SK-N-SH (cell line): Measurements from ENCODE around the gene MYL5. TPM values are rescaled to one million over a fixed set of nuclear protein-coding genes. Genes with fewer than 3 reads are reported as not detected.
A peak's percentile ranks its signal among the peaks of the same experiment; 100 is the strongest.

Experiments used
- CTCF ChIA-PET: fragments of 300-600, 350-600 bp; formaldehyde crosslinking; extraction: SDS; loops from one replicate; lab custom pipeline; 2021; lab: Yijun Ruan, JAX
- POLR2A ChIA-PET: fragments of 350-600 bp; sonication (Branson Sonifier 250); formaldehyde crosslinking; extraction: SDS; loops from one replicate; lab custom pipeline; 2020; ENCODE audit warnings: antibody characterized with exemption, inconsistent platforms; lab: Yijun Ruan, JAX
- DNase-seq: peaks from one replicate; pipeline ENCODE4 v3.0.0; 2012
- H2AFZ ChIP-seq: fragments of 200-600 bp; sonication (generic); 2 replicates; pipeline ENCODE4 v1.8.1; 2016; ENCODE audit warnings: antibody characterized with exemption, mild to moderate bottlenecking, low read depth
- H3F3A ChIP-seq: fragments of 200-600 bp; sonication (generic); replicated peaks from 2 replicates; pipeline ENCODE3; 2016; ENCODE audit warnings: antibody characterized with exemption, mild to moderate bottlenecking; ENCODE audit not compliant: insufficient read depth
- H3K27ac ChIP-seq, 2 experiments: fragments of 200-500 bp in 1 of 2; fragments of 200-600 bp in 1 of 2; sonication (Bioruptor generic) in 1 of 2; sonication (generic), shearing (Covaris generic) in 1 of 2; 2 replicates each; pipeline versions ENCODE4 v1.5.1 to v1.6.1; 2014 to 2016; ENCODE audit warnings: low read depth in 2 of 2, inconsistent platforms in 1 of 2, low read length in 1 of 2, mild to moderate bottlenecking in 1 of 2, mixed read lengths in 1 of 2
- H3K27me3 ChIP-seq: fragments of 200-600 bp; sonication (generic), shearing (Covaris generic); 2 replicates; pipeline ENCODE4 v1.6.1; 2016; ENCODE audit warnings: mixed run types; ENCODE audit not compliant: insufficient read depth
- H3K36me3 ChIP-seq, 2 experiments: fragments of 200-500 bp in 1 of 2; fragments of 200-600 bp in 1 of 2; sonication (Bioruptor generic) in 1 of 2; sonication (generic) in 1 of 2; replicated peaks in 1 of 2; 2 replicates each; pipeline versions ENCODE3 to v1.5.1; 2014 to 2016; ENCODE audit warnings: low read length in 1 of 2, mild to moderate bottlenecking in 1 of 2; ENCODE audit not compliant: insufficient read depth in 2 of 2, control insufficient read depth in 1 of 2
- H3K4me1 ChIP-seq, 2 experiments: fragments of 200-500 bp in 1 of 2; fragments of 200-600 bp in 1 of 2; sonication (Bioruptor generic) in 1 of 2; sonication (generic), shearing (Covaris generic) in 1 of 2; 2 replicates each; pipeline versions ENCODE4 v1.5.1 to v1.6.1; 2014 to 2016; ENCODE audit warnings: low read depth in 1 of 2, low read length in 1 of 2, mixed run types in 1 of 2; ENCODE audit not compliant: insufficient read depth in 2 of 2, control insufficient read depth in 1 of 2
- H3K4me2 ChIP-seq: fragments of 200-600 bp; sonication (generic), shearing (Covaris generic); 2 replicates; pipeline ENCODE4 v1.6.1; 2017; ENCODE audit warnings: mixed run types
- H3K4me3 ChIP-seq, 2 experiments: fragments of 200-500 bp in 1 of 2; fragments of 200-600 bp in 1 of 2; sonication (Bioruptor generic) in 1 of 2; sonication (generic), shearing (Covaris generic) in 1 of 2; 2 replicates each; pipeline versions ENCODE4 v1.5.1 to v1.8.1; 2014 to 2016; ENCODE audit warnings: low read depth in 2 of 2, inconsistent platforms in 1 of 2, low read length in 1 of 2, mild to moderate bottlenecking in 1 of 2, mixed read lengths in 1 of 2, moderate library complexity in 1 of 2
- H3K79me2 ChIP-seq: fragments of 200-600 bp; sonication (generic); 2 replicates; pipeline ENCODE4 v1.8.1; 2017; ENCODE audit warnings: mild to moderate bottlenecking; ENCODE audit not compliant: insufficient read depth
- H3K9ac ChIP-seq: fragments of 200-600 bp; sonication (generic); 2 replicates; pipeline ENCODE4 v1.6.1; 2017; ENCODE audit warnings: mixed run types
- H3K9me2 ChIP-seq: fragments of 200-600 bp; sonication (generic); 2 replicates; pipeline ENCODE4 v1.6.1; 2017; ENCODE audit warnings: mixed run types
- H3K9me3 ChIP-seq: fragments of 200-600 bp; sonication (generic); 2 replicates; pipeline ENCODE4 v1.6.1; 2017; ENCODE audit warnings: mixed run types, mild to moderate bottlenecking, moderate library complexity
- H4K20me1 ChIP-seq: fragments of 200-600 bp; sonication (generic); 2 replicates; pipeline ENCODE4 v1.6.1; 2017; ENCODE audit warnings: mild to moderate bottlenecking, mixed run types; ENCODE audit not compliant: insufficient read depth
- CHD2 ChIP-seq: fragments of 150-350 bp; IDR thresholded peaks from 2 replicates; pipeline ENCODE4 v1.6.1; 2018; ENCODE audit warnings: low read length; ENCODE audit not compliant: partially characterized antibody
- MEF2A ChIP-seq: IDR thresholded peaks from 2 replicates; pipeline ENCODE4 v1.4.0; 2012; ENCODE audit warnings: low read depth, borderline replicate concordance
- POLR2AphosphoS5 ChIP-seq: IDR thresholded peaks from 2 replicates; pipeline ENCODE4 v1.6.1; 2012; ENCODE audit warnings: low read depth, low read length
- TCF12 ChIP-seq: IDR thresholded peaks from 2 replicates; pipeline ENCODE4 v1.4.0; 2012
- WGBS: methylation state at CpG from one replicate; pipeline ENCODE4 v1.1.6; 2017; ENCODE audit warnings: low lambda C conversion rate; 5-methylcytosine and 5-hydroxymethylcytosine counted together
- polyA plus RNA-seq, 3 experiments: library from polyadenylated mRNA; depleted of rRNA; stranded (reverse); fragments of >200 nt; gene quantifications; 2 replicates each; pipeline ENCODE4 v1.2.3, GENCODE V29; 2012
- TF ChIP-seq, protein P1 (sequence below): fragments of 150-350 bp; IDR thresholded peaks from 2 replicates; pipeline ENCODE4 v1.6.1; 2016; ENCODE audit warnings: mild to moderate bottlenecking, low read depth, low read length
- TF ChIP-seq, protein P2 (sequence below): IDR thresholded peaks from 2 replicates; pipeline ENCODE4 v1.4.0; 2012; ENCODE audit warnings: low read depth
- TF ChIP-seq, protein P3 (sequence below): fragments of 150-350 bp; IDR thresholded peaks from 2 replicates; pipeline ENCODE4 v1.6.1; 2017; ENCODE audit warnings: antibody characterized with exemption, low read length, low read depth, borderline replicate concordance

MYL5 gene
- polyA plus RNA-seq, 1 of the 3 experiments (the other 2 are of a cell fraction), result 46.9 TPM

DNA sequence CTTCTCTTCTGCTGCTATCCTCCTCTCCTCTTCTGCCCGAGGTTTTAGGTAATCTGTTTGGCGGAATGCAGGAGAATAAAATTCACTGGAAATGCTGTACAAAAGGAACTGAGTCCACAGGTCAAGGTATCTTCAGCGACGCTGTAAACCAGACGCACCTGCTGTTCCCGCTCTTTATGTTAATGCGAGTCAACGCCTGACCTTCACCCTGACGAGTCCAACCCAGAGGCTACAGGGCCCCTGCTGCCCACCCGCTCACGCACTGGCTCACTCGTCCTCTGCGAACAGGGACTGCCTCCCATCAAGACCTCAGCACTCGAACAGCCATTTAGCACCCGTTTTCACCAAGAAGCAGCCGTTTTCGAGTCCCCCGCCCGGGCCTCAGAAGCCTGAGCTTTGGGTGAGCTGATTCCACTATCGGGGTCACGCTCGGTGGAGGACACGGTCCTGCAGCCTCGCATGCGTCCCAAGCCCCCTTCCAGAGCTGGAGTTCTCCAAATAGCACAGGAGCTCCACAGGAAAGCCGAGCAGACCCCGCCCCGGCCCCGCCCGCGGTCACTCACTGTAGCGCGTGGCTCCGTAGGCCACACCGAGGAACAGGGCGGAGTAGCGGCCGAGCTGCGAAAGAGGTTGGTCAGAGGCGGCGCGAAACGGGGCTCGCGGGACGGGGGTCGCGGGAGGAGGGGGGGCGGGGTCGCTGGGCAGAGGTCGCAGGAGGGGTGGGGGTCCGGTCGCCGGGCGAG lies 822 bp upstream of the MYL5 start:
- H3K4me3 ChIP-seq, result peak overlapping the region; percentile 87 to 95
- TF ChIP-seq, protein P1, sequence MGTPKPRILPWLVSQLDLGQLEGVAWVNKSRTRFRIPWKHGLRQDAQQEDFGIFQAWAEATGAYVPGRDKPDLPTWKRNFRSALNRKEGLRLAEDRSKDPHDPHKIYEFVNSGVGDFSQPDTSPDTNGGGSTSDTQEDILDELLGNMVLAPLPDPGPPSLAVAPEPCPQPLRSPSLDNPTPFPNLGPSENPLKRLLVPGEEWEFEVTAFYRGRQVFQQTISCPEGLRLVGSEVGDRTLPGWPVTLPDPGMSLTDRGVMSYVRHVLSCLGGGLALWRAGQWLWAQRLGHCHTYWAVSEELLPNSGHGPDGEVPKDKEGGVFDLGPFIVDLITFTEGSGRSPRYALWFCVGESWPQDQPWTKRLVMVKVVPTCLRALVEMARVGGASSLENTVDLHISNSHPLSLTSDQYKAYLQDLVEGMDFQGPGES, result no peak
- TF ChIP-seq, protein P2, sequence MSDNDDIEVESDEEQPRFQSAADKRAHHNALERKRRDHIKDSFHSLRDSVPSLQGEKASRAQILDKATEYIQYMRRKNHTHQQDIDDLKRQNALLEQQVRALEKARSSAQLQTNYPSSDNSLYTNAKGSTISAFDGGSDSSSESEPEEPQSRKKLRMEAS, result no peak
- TF ChIP-seq TCF12, result no peak
- TF ChIP-seq CHD2, result no peak
- TF ChIP-seq, protein P3, sequence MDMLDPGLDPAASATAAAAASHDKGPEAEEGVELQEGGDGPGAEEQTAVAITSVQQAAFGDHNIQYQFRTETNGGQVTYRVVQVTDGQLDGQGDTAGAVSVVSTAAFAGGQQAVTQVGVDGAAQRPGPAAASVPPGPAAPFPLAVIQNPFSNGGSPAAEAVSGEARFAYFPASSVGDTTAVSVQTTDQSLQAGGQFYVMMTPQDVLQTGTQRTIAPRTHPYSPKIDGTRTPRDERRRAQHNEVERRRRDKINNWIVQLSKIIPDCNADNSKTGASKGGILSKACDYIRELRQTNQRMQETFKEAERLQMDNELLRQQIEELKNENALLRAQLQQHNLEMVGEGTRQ, result no peak
- no peaks in the 10 kb centered on the region for H3F3A ChIP-seq
- no peaks in the 10 kb centered on the region for H4K20me1 ChIP-seq
- peak overlapping the region; percentile 47; the same call in 1 of the 2 replicates for H2AFZ ChIP-seq
- no peaks in the 10 kb centered on the region for H3K9me3 ChIP-seq
- no peaks in the 10 kb centered on the region for H3K9me2 ChIP-seq
- ChIA-PET POLR2A (interaction anchor here (1.0 to 2.5 kb wide), 2 partner anchors 8 to 9 kb away, joined by 4 to 24 read pairs; no protein-coding TSS in a partner anchor), CTCF (interaction anchor here (0.6 to 2.8 kb wide), 8 partner anchors 9 to 113 kb away, joined by 3 to 20 read pairs (median 4); no protein-coding TSS in a partner anchor)
- H3K27ac ChIP-seq, result peak overlapping the region in 1 of 2 experiments; percentile 35; a peak in 2 of 4 replicates
- peak overlapping the region; percentile 98 for H3K4me2 ChIP-seq
- H3K4me1 ChIP-seq, result peaks cover 6 to 22% of the 10 kb centered on the region in 2 experiments; a peak in 1 of 4 replicates
- DNase-seq, result no peak
- H3K36me3 ChIP-seq, result peaks cover 13 to 18% of the 10 kb centered on the region in 2 experiments
- WGBS, result 18% methylated on average over 21 of the region's 55 CpGs
- H3K9ac ChIP-seq, result peak overlapping the region; percentile 77
- no peaks in the 10 kb centered on the region for H3K27me3 ChIP-seq
- H3K79me2 ChIP-seq, result peaks cover 28% of the 10 kb centered on the region

DNA sequence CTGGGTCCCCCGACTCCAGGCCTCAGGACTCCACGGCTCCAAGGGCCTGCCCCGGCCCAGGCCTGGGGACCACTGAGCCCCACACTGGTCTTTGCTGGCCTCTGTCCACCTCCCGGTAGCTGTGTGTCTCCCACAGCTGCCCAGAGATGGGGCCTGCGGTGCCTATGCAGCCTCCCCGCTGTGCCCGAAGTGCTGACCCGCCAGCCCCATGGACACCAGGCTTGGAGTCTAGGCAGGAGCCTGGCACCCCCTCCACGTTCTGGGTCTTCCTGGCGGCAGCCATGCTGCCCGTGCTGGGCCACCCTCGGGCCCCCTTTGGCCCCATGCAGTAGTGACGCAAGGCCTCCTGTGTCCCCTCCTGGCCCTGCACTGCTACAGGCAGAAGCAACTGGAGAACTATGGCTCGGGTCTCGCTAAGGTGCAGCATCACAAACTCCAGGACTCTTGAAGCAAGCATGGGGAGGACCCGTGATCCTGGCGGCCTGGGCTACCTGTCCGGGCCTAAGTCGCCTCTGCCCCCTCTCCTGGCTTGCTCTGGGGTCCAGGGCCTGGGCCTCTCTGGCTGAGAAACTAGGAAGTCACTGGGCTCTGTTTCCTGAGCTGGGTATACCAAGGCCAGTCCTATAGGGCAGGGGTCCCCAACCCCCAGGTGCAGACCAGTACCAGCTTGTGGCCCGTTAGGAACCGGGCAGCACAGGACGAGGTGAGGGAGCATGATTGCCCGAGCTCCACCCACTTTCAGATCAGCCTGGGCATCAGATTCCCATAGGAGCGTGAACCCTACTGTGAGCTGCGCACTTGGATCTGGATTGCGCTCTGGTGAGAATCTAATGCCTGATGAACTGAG lies 917 bp downstream of the MYL5 start:
- Histone ChIP-seq H3K9ac (peak overlapping the region; percentile 96), H3F3A (no peaks in the 10 kb centered on the region), H4K20me1 (no peaks in the 10 kb centered on the region), H3K4me1 (peaks cover 6 to 27% of the 10 kb centered on the region in 2 experiments; a peak in 1 of 4 replicates), H3K9me3 (no peaks in the 10 kb centered on the region), H3K79me2 (peaks cover 28% of the 10 kb centered on the region), H3K9me2 (no peaks in the 10 kb centered on the region), H3K27me3 (no peaks in the 10 kb centered on the region), H3K4me3 (peak overlapping the region; percentile 87 to 95), H3K36me3 (peaks cover 13 to 18% of the 10 kb centered on the region in 2 experiments), H3K4me2 (peak overlapping the region; percentile 99), H3K27ac (peak overlapping the region; percentile 63 to 84), H2AFZ (0 out of 2 replicates have a peak overlapping the region, but pooled peaks have one; percentile 72)
- 52% methylated on average over 13 of the region's 26 CpGs for WGBS
- TF ChIP-seq MEF2A, result no peak
- peak; percentile 31; the same call in 1 of the 2 replicates for TF ChIP-seq POLR2AphosphoS5
- TF ChIP-seq, all 33 proteins: peak for 1
- ChIA-PET POLR2A (interaction anchor here (2.1 to 2.5 kb wide), 2 partner anchors 9 to 11 kb away, joined by 8 to 24 read pairs; no protein-coding TSS in a partner anchor), CTCF (interaction anchor here (0.6 to 2.8 kb wide), 7 partner anchors 9 to 954 kb away, joined by 3 to 20 read pairs (median 3); no protein-coding TSS in a partner anchor)
- peak; percentile 60 for DNase-seq
